Prostate gland (tissue), 2 donors: ENCODE measurements around the gene PRTG. TPM values are rescaled to one million over a fixed set of nuclear protein-coding genes. Genes with fewer than 3 reads are reported as not detected.

Source experiments
- small RNA-seq, 2 donors: library from RNA; depleted of rRNA; stranded (forward); fragments of <200 nt; gene quantifications; one replicate each; pipeline ENCODE3, GENCODE V24; 2016
- total RNA-seq, 2 donors: library from RNA; depleted of rRNA; stranded (reverse); fragments of >200 nt; gene quantifications; one replicate each; pipeline ENCODE4 v1.1.0, GENCODE V29; 2016

PRTG gene
- total RNA-seq, 2 donors from 2014 or later, result 6.1 to 9.4 TPM

Small RNA genes within 50 kb of the gene (small RNA-seq; reads per million reads assigned to genes)
- gene AC009997.1, result 0 reads per million in 2 donors

Other genes with a start within 250 kb of the PRTG start
- 1 to 10 TPM in 1 of 2 donors, under 1 TPM in 1; 0.55 to 4.0 TPM for gene DNAAF4, start 234.9 kb downstream of the PRTG start, total RNA-seq
- 10 to 100 TPM in 1 of 2 donors, 1 to 10 TPM in 1; 7.2 to 12.3 TPM for gene PYGO1, start 154.8 kb downstream of the PRTG start, total RNA-seq